ENCODE measurements around the gene MRGPRF.
"Not testable (repeated sequence)": the region's sequence is repeated elsewhere in the genome, so short reads cannot be mapped to it uniquely, and the experiment has no call there.

Gene MRGPRF

DNA sequence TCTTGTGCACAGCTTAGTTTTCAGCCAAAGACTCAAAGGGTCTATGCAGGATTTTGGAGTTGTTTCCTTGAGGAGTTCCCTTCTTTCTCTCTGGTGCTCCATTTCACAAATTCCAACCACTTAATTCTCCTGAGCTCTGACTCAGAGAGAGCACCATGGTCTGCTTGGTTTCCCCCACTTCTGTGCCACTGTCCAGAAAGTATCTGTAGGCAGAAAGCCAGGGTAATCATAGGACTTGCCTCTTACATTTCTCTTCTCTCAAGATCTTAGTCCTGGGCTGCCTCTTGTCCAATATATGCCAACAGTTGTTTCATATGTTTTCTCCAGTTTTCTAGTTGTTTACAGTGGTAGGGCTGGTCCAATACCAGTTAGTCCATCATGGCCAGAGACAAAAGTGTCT is 25.8 kb downstream of the MRGPRF start:
- no peak for DNase-seq (ENCODE audit: low read depth in 2 of 2)

DNA sequence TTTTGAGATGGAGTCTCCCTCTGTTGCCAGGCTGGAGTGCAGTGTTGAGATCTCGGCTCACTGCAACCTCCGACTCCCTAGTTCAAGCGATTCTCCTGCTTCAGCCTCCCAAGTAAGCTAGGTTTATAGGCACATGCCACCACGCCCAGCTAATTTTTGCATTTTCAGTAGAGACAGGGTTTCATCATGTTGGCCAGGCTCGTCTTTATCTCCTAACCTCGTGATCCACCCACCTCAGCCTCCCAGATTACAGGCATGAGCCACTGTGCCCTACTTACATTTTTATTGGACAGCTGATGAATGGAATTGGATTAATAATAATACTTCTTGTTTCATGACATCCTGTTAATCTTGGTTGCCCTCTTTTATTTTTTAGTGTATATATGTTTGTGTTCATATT is 29.2 kb downstream of the MRGPRF start:
- DNase-seq (ENCODE audit: low read depth in 2 of 2): no peak

DNA sequence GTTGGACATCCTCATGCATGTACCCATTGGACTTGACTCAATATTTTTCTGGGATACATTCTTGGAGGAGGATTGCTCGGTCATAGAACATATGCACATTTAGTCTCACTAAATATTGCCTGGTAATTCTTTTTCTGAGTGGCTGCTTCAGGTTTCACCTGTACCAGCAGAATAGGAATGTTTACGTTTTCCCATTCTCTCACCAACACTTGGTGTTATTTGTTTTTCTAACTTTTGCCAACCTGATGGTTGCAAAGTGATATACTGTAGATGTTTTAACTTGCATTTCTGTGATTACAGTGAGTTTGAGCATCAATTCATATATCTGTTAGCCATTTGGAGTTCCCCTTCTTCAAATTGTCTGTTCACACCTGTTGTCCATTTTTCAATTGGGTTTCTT is 30.9 kb downstream of the MRGPRF start:
- no peak for DNase-seq (ENCODE audit: low read depth in 2 of 2)

DNA sequence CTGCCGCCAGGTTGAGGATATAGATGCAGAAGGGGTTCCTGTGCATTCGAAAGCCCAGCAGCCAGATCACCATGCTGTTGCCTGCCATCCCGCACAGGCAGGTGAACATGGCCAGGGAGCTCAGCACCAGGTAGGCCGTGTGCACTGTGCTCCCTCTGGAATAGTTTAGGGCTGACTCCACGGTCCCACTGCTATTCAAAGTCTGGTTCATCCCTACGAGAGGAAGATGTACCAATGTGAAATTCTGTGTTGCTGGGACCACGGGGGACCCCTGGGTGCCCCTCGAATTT is 32.3 kb downstream of the MRGPRF start, which contains the start of gene MRGPRD:
Gene MRGPRD (minus strand): TSS at position 211 of the 290 bp plus-strand sequence. CDS start 0 bp downstream, at position 211.
- no peak for DNase-seq (ENCODE audit: low read depth in 2 of 2)

DNA sequence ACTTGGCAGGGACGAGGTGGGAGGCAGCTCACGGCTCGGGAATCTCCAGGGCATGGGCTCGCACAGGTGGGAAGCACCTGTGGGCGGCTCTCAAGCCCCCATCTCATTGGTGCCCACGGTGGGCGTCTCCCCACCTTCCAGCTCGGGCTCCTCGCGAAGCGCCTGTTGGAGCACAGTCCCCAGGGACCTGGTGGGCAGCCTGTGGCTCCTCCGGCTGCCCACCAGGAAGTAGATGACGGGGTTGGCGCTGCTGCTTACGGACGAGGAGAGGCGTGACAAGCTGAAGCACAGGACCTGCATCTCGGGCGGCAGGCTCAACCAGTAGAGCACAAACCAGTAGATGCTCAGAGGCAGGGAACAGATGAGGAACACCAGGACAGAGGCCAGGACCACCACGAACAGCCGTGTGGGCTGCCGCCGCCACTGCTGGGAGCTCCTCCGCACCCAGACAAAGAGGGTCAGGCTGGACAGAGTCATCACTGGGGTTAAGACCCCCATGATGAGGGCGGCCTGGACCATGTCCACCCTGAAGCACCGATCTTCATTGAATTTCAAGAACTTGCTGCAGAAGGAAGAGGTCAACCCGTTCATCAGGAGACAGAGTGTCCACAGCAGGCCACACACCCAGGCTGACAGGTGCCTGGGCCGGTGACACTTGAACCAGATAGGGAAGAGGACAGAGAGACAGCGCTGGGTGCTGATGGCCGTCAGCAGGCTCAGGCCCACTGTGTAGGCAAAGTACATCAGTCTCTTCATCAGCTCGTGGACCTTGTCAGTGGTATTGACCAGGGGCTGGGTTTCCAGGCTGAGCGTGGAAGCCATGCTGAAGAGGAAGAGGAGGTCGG is 32.9 kb downstream of the MRGPRF start:
- no peak for DNase-seq (ENCODE audit: low read depth in 2 of 2)

DNA sequence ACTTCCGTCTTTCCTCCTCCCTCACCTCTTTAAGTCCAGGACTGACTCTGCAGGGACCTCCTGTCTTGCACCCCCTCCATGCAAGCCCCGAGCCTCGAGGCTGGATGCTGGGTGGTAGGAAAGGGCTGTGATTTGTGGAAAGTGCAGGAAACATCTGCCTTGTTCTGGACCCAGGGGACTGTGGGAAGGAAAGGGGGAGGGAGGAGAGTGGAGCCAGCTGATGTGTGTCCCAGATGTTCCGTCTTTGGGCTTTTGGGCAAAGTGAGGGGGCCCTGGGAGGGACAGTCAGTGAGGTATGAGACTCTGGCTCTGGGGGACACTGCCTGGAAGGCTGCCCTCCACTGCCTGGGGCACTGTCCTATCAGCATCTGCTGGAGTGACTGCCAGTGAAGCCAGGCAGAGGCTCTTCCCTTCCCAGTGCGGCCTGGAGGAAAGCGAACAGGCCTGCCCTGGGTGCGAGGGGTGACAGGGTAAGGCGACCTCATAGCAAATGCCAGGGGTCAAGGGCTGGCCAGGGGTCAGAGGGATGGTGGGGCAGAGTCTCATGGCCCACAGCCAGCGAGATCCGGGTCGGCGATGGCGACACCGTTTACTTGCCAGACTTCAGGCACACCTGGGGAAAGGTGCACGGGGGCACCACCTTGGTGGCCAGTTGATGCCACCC is 34.0 kb downstream of the MRGPRF start:
- no peak for DNase-seq (ENCODE audit: low read depth in 2 of 2)

DNA sequence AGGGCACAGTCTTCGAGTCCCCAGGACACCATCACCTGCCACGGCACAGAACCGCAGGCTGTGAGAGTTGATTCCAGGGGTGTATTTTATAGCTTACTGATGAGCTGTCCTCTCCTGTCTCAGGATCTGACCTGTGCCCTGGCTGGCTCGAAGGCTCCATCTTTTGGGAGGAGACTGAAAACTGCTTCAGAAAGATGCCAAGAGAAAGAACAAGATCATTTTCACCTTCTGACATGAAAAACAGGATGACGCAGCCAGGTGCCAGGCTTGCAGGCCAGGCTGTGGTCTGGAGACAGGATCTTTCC is 34.5 kb downstream of the MRGPRF start:
- DNase-seq (ENCODE audit: low read depth in 2 of 2): no peak

DNA sequence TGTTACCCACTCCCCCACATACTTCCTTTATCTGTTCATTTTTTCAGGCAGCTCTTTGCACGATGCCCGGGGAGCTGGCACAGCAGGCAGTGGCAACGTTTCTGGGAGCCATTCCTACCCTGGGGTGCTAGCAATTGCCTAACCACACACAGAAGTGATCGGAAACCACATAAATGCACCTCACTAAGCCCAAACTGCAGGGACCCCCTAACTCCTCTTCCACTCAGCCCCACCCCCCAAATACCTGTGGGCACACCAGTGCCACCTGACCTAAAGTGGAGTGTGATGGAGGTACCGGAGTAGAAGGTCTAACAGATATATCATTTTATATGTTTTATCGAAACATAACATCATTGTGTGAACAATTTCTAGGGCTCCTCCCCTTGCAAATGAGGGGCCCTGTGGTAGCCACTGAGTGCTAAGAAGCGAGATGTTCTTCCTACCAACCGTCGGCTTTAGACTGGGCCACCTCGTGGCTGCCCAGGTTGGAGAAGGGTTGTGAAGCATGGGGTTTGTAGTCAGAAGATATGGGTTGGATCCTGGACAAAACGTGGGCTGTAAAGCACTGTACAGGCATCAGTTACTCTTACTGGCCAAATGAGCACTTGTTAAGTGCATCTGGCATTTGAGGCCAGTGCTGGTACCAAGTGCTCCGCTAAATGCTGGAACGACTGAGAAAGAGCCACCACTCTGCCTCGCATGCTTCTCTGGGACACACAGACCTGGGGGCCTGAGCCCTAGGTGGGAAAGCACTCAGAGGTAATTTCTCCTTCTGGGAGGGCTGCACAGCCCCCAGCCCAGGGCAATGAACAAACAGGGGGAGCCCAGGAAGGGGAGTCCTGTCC is 35.0 kb downstream of the MRGPRF start:
- DNase-seq (ENCODE audit: low read depth in 2 of 2): no peak

DNA sequence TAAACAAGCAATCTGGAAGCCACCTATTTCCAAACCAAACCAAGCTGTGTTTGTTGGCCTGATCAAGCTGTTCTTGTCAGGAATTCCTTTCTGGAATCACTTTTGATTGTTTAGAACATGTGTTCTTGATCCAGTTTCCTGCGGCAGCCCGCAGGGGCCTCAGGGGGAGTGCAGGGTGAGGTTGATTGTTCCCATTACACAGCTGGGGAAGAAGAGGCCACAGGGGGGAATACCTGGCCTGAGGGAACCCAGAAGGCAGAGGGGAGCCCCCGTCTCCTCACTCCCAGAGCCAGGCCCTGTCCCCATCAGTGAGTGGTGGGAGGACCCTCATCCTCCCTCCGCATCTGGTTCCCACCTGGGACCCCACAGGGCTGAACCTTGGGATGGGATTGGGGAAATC is 36.5 kb downstream of the MRGPRF start:
- DNase-seq (ENCODE audit: low read depth in 2 of 2): no peak

DNA sequence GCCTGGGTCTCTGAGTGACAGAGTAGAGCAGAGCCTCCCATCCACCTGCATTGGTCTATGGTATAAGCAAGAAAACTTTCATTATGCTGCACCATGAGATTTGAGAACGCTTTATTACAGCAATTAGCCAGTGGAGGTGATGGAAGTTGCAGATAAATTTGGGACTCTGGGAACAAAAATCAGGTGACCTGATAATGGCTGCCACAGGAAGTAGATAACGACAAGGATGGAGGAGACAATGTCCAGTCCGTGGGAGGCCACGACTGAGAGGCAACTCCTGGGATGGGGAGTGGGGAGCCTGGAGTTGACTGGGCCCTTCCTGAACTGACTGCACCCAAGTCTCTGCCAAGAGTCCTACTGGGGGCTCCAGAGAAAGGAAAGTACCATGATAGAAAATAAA is 37.0 kb downstream of the MRGPRF start:
- no peak for DNase-seq (ENCODE audit: low read depth in 2 of 2)

DNA sequence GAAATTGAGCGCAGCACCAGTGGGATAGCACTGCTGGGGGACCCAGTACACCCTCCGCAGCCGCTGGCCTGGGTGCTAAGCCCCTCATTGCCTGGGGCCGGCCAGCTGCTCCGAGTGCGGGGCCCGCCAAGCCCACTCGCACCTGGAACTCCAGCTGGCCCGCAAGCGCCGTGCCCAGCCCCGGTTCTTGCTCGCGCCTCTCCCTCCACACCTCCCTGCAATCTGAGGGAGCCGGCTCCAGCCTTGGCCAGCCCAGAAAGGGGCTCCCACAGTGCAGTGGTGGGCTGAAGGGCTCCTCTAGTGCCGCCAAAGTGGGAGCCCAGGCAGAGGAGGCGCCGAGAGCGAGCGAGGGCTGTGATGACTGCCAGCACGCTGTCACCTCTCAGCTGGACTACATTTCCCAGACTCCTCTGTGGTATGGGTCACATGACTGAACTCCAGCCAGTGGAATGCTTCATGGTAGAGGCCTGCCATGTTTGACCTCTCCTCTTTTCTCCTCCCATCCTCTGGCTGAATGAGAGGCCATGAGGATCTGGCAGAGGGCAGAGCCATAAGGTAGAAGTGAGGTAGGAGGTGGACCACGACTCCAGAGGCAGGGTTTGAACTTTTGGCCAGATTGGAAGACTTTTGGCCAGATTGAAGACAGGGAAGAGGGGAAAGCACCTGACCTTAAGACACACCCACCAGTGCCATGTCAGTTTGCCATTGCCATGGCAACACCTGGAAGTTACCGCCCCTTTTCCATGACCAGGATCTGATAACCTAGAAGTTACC is 38.4 kb downstream of the MRGPRF start:
- no peak for DNase-seq (ENCODE audit: low read depth in 2 of 2)

DNA sequence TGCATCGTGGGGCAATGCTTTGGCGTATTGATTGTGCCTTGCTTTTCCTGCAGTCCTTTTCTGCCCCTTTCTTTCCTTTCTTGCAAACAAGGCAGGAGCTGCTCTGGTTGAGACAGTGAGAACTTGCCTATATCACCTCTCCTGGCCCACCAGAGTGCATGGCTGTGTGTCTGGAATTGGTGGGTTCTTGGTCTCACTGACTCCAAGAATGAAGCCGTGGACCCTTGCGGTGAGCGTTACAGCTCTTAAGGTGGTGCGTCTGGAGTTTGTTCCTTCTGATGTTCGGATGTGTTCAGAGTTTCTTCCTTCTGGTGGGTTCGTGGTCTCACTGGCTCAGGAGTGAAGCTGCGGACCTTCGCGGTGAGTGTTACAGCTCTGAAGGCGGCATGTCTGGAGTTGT is 39.3 kb downstream of the MRGPRF start:
- not testable (repeated sequence) for DNase-seq (ENCODE audit: low read depth in 2 of 2)

DNA sequence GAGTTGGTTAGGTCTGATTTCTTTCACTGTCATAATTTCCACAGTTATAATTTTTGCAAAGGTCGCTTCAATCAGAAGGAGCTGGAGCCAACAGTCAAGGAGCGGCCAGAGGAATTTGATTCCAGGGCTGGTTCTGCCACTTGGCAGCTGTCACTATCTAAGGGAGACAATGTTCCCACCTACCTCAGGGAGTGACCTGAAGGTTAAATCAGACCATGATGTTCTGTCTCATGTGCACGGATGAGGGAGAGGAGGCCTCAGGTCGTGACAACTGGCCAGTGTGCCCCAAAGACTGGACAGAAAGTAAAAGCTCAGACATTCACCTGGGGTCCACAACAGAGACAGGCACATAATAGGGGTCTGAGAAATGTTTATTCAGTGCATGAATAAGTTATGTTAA is 39.8 kb downstream of the MRGPRF start:
- DNase-seq (ENCODE audit: low read depth in 2 of 2): no peak

DNA sequence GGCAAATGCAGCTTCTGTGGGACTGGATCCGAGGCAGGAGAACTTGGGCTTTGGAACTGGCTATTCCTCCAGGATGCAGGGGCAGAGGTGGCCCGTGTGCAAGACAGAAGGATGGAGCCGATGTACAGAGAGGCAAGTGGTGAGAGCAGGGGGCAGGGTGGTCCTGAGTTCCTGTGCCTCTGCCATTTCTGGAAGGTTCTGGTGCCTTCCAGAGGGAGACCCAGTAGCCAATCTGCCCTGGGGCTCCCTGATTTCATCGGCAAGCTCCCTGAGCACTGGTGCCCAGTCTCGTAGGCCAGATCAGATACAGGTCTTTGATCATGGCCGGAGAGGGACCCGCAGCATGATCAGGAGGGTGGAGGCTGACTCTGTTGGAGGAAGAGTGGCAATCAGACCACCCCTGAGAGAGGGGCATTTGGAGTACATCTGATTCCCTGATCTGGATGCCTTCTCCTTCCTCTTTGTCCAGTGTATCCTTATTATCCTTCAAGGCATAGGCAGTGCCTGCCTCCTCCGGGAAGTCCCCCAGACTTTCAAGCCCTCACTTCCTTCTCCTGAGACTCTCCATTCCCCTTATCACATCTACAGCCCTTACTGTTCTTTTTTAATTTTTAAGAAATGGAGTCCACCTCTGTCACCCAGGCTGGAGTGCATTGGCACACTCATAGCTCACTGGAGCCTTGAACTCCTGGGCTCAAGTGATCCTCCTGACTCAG is 42.0 kb downstream of the MRGPRF start:
- DNase-seq (ENCODE audit: low read depth in 2 of 2): no peak

DNA sequence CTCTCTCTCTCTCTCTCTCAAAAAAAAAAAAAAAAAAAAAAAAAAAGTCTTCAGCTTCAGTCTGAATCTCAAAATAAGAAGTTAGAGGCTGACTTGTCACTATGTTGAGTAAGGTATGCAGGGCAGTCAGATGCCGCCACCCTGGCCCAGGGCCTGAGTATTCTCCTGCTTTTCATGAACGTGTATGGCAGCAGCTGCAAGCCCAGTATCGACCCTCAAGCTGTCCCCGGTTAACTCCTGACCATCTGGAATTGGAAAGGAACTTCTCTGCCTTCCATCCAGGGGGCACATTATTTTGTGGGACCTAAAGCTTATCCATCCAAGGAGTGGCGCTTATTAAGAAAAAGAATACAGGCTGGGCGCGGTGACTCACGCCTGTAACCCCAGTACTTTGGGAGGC is 43.7 kb downstream of the MRGPRF start:
- no peak for DNase-seq (ENCODE audit: low read depth in 2 of 2)

DNA sequence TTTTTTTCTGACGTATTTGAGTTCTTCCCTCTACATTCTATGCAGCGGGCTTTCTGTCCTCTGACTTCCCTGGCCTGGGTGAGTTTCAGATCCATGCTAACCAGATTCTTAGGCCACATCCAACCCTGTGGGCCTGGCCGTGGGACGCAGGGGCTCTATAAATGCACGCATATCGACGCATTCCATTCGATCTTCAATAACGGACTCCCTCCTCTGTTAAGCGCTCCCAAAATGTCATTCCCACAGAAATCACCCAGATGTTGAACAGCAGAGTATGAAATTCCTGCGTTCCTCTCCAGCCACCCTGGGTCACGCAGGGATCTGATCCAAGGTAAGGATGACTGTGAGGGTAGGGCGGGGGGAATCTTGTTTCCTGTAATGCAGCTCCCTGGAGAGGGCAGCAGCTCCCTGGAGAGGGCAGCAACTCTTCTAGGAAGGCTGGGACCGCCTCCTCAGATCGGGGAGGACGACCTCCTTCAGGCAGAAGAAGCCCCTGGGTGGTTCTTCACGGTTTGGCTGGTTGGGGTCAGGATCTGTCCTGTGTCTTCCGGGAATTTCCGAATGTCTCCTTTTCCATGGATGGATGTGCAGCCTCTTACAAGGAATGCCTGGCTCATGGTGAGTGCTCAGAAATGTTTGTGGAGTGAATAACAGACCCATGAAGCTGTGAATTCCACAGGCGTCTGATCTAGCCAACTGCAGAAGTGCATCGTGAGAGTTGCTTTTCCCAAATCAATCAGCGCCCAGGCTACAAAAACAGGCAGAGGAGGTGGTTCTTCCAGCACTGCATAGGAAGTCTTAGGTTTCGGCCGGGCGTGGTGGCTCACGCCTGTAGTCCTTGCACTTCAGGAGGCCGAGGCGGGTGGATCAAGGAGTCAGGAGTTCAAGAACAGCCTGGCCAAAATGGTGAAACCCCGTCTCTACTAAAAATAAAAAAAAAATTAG is 44.5 kb downstream of the MRGPRF start:
- no peak for DNase-seq (ENCODE audit: low read depth in 2 of 2)

DNA sequence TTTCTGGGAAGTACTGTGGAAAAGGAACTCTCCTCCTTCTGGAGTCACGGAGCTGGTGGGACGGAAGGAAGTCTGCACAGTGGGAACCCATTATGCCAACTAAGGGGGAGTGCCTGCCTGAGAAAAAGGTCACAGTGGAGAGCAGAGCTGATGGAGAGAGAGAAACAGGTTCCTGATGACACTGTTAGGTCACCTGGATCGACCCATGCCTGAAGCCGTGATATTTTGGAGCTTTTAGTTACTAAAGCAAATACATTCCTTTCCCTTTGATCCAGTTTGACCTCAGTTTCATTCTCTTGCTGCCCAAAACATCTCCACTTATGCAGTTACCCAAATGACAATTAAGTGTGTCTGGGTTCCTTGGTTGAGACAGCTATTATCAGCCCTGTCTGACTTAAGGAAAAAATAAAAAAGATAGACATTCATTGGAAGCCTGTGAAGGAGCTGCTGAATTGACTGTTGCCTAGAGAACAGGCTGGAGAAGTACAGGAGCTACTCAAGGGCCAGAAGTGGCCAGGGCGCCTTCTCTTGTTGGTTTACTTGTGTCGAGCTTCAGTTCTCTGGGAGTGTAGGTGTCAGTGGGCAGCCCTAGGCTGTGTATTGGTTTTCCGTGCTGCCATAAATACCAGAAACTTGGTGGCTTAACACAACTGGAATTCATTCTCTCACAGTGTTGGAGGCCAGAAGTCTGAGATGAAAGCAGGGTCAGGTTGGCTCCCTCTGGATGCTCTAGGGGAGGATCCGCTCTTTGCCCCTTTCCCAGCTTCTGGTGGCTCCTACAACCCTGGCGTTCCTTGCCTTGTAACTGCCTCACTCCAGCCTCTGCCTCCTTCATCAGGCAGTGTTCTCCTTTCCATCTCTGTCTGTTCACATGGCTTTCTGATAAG is 45.9 kb downstream of the MRGPRF start:
- DNase-seq (ENCODE audit: low read depth in 2 of 2): no peak

DNA sequence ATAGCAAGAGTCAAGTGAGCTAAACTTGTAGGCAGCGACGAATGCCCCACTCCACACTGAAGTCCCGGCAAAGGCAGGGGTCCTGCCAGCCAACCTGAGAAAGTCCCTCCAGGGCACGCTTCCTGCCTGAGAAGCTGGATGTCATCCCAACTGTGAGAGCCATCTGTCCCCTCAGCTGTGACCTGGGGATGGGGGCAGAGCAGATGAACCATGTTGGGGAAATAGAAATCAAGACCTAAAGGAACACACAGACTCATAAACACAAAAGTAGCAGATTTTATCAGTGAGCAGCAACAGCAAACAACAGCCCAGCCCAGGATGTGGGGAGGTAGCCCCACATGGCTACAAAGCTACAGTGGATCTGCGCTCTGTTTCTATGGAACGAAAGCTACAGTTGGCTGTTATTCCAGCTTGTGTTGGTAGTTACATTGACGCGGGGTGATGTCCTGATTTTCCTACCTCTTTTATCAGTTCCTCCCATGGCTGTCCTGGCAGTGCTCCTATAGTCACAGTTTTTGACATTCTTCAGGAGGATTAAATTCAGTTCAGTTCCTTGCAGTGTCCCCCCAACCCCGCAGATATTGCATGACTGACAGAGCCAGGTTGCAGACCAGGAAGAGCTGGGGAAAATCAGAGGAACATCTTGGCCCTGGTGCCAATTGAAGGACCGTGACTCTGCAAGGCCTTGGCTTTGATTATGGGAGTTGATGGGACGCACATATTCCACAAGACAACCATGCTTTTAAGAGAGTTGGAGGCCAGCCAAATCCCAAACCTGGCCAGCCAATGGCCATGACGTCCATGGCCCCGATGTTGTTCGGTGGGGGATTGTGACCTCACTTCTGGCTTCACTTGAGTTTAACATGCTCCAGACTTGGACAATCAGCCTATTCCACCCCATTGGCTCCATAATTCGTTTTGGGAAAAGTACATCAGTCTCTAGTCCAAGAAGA is 46.9 kb downstream of the MRGPRF start:
- DNase-seq (ENCODE audit: low read depth in 2 of 2): no peak

Data from stimulated activated CD8-positive, alpha-beta memory T cell treated with anti-CD3 and anti-CD28 coated beads, Interleukin-15, amount 100 ng/mL, for 48 hours (primary cell).